Gastrocnemius medialis (tissue), 4 donors: ENCODE measurements around the gene EFEMP1.

Experiments
- POLR2A ChIP-seq, 2 donors: fragments of 450-650 bp; IDR thresholded peaks; one replicate each; pipeline ENCODE4 v1.6.1; 2017; ENCODE audit warnings: antibody characterized with exemption in 2 of 2, mild to moderate bottlenecking in 2 of 2, moderate library complexity in 2 of 2
- TF ChIP-seq, protein P1 (sequence below), 5 experiments: fragments of 450-650 bp in 3 of 5; fragments of 200-600 bp in 2 of 5; sonication (generic) in 2 of 5; IDR thresholded peaks in 4 of 5; conservative IDR thresholded peaks in 1 of 5; 1 replicate in 4 of 5; 2 replicates in 1 of 5; pipeline ENCODE4 v1.5.1; 2016 to 2019; ENCODE audit warnings: antibody characterized with exemption in 5 of 5, mild to moderate bottlenecking in 3 of 5, moderate library complexity in 3 of 5

DNA sequence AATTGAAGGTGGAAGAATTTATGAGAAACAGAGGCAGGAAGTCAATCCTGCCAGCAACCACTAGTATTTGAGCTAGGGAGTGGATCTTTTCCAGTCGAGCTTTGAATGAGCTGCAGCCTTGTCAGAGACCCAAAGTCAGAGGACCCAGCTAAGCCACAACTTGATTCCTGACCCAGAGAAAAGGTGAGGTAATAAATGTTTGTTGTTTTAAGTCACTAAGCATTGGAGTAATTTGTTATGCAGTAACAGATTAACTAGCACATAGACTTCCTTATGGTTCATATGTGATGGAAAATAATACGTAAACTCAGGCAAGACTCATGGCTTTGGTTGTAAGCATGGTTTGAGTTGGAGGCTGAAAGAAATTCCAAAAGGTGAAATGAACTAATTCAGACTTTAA, 21.6 kb downstream of the EFEMP1 start:
- TF ChIP-seq, protein P1, sequence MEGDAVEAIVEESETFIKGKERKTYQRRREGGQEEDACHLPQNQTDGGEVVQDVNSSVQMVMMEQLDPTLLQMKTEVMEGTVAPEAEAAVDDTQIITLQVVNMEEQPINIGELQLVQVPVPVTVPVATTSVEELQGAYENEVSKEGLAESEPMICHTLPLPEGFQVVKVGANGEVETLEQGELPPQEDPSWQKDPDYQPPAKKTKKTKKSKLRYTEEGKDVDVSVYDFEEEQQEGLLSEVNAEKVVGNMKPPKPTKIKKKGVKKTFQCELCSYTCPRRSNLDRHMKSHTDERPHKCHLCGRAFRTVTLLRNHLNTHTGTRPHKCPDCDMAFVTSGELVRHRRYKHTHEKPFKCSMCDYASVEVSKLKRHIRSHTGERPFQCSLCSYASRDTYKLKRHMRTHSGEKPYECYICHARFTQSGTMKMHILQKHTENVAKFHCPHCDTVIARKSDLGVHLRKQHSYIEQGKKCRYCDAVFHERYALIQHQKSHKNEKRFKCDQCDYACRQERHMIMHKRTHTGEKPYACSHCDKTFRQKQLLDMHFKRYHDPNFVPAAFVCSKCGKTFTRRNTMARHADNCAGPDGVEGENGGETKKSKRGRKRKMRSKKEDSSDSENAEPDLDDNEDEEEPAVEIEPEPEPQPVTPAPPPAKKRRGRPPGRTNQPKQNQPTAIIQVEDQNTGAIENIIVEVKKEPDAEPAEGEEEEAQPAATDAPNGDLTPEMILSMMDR (IDR thresholded peaks at IDR 0.05 in 4 of 5, conservative IDR thresholded peaks at IDR 0.05 in 1 of 5), result no peak
- TF ChIP-seq POLR2A (IDR thresholded peaks at IDR 0.05), result no peak
